Uterus (tissue), 4 donors: ENCODE results near the gene SELPLG. TPM values are rescaled to one million over a fixed set of nuclear protein-coding genes. Genes with fewer than 3 reads are reported as not detected.
"Not testable (repeated sequence)": the region's sequence is repeated elsewhere in the genome, so short reads cannot be mapped to it uniquely, and the experiment has no call there.

Experiments used
- DNase-seq, 2 donors: peaks; one replicate each; pipeline ENCODE4 v3.0.0-alpha.2; 2019 to 2020
- H3K27ac ChIP-seq, 2 donors: fragments of 200-600 bp; sonication (generic); 1 replicate in 1 of 2; 2 replicates in 1 of 2; pipeline ENCODE4 v1.5.1; 2016 to 2018
- H3K27me3 ChIP-seq, 2 donors: fragments of 200-600 bp; sonication (generic); one replicate each; pipeline ENCODE4 v1.5.1; 2018 to 2019; ENCODE audit warnings: control low read depth in 1 of 2
- H3K36me3 ChIP-seq, 2 donors: fragments of 200-600 bp; sonication (generic); one replicate each; pipeline ENCODE4 v1.5.1; 2019; ENCODE audit warnings: control low read depth in 1 of 2
- H3K4me1 ChIP-seq, 2 donors: fragments of 200-600 bp; sonication (generic); one replicate each; pipeline ENCODE4 v1.5.1; 2018 to 2019; ENCODE audit warnings: control low read depth in 1 of 2
- H3K4me3 ChIP-seq, 2 donors: fragments of 200-600 bp; sonication (generic); 1 replicate in 1 of 2; 2 replicates in 1 of 2; pipeline ENCODE4 v1.5.1; 2018 to 2019; ENCODE audit warnings: mild to moderate bottlenecking in 1 of 2
- H3K9me3 ChIP-seq, 2 donors: fragments of 200-600 bp; sonication (generic); one replicate each; pipeline ENCODE4 v1.5.1; 2019; ENCODE audit warnings: control low read depth in 1 of 2
- POLR2A ChIP-seq, 2 donors: fragments of 450-650 bp; IDR thresholded peaks; one replicate each; pipeline ENCODE4 v1.6.1; 2016; ENCODE audit warnings: antibody characterized with exemption in 2 of 2, mild to moderate bottlenecking in 1 of 2, moderate library complexity in 1 of 2
- intact Hi-C: fragments of 100-400 bp; cut with DNase I; formaldehyde crosslinking; loops from one replicate; pipeline ENCODE4 v1.15.1; 2023; ENCODE audit warnings: low total_unique reads
- total RNA-seq, 4 donors: library from RNA; depleted of rRNA in 3 of 4; stranded (reverse); fragments of >200 nt in 3 of 4; gene quantifications; one replicate each; pipeline versions ENCODE4 v1.1.0 to v1.2.4, GENCODE V29; 2014 to 2023
- TF ChIP-seq, protein P1 (sequence below), 4 experiments: fragments of 200-600 bp in 2 of 4; fragments of 450-650 bp in 2 of 4; sonication (generic) in 2 of 4; IDR thresholded peaks; one replicate each; pipeline ENCODE4 v1.5.1; 2016 to 2019; ENCODE audit warnings: antibody characterized with exemption in 4 of 4, mild to moderate bottlenecking in 2 of 4, moderate library complexity in 1 of 4
- donor health status: DM: yes; HTN: yes; CAD: no.

SELPLG gene
- total RNA-seq, 4 donors from 2014 or later: 1.5 to 6.5 (median 2.9) TPM

DNA sequence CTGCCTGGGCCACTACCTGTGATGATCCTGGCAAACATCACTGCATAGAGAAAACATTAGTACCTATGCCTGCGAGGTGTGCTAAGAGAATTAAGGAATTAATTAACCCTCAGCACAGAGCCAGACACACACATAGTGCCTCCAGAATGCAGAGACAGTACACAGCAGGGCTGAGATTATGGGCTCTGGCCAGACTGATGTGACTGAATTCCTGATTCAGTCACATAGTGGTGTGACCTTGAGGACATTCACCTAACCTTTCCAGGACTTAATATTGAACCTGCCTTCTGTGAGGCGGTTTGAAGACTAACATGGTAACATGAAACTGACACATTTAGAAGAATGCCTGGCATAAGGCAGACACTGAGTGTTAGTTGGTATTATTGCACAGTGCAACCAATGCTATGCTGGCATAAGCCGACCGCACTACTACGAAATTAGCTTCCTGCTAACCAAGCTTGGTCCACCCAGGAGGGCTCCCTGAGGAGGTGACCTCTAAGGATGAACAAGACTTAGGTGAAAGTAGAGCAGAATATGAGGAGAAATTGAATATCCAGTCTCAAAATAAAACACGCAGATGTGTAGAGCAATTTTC lies 32.0 kb upstream of the SELPLG start:
- intact Hi-C loops: loop anchor here (2.0 to 10.0 kb wide), 2 partner anchors 69 to 137 kb away; partner anchors contain the start of gene CORO1C
- Histone ChIP-seq H3K9me3 (no peaks in the 10 kb centered on the region), H3K4me3 (no peak overlapping the region), H3K27me3 (no peaks in the 10 kb centered on the region), H3K4me1 (peaks cover 18 to 24% of the 10 kb centered on the region in 2 donors), H3K27ac (peak overlapping the region; percentile 86 to 90), H3K36me3 (no peaks in the 10 kb centered on the region)
- no peak for DNase-seq
- TF ChIP-seq, protein P1, sequence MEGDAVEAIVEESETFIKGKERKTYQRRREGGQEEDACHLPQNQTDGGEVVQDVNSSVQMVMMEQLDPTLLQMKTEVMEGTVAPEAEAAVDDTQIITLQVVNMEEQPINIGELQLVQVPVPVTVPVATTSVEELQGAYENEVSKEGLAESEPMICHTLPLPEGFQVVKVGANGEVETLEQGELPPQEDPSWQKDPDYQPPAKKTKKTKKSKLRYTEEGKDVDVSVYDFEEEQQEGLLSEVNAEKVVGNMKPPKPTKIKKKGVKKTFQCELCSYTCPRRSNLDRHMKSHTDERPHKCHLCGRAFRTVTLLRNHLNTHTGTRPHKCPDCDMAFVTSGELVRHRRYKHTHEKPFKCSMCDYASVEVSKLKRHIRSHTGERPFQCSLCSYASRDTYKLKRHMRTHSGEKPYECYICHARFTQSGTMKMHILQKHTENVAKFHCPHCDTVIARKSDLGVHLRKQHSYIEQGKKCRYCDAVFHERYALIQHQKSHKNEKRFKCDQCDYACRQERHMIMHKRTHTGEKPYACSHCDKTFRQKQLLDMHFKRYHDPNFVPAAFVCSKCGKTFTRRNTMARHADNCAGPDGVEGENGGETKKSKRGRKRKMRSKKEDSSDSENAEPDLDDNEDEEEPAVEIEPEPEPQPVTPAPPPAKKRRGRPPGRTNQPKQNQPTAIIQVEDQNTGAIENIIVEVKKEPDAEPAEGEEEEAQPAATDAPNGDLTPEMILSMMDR (IDR thresholded peaks at IDR 0.05): no peak
- no peak for TF ChIP-seq POLR2A (IDR thresholded peaks at IDR 0.05)

DNA sequence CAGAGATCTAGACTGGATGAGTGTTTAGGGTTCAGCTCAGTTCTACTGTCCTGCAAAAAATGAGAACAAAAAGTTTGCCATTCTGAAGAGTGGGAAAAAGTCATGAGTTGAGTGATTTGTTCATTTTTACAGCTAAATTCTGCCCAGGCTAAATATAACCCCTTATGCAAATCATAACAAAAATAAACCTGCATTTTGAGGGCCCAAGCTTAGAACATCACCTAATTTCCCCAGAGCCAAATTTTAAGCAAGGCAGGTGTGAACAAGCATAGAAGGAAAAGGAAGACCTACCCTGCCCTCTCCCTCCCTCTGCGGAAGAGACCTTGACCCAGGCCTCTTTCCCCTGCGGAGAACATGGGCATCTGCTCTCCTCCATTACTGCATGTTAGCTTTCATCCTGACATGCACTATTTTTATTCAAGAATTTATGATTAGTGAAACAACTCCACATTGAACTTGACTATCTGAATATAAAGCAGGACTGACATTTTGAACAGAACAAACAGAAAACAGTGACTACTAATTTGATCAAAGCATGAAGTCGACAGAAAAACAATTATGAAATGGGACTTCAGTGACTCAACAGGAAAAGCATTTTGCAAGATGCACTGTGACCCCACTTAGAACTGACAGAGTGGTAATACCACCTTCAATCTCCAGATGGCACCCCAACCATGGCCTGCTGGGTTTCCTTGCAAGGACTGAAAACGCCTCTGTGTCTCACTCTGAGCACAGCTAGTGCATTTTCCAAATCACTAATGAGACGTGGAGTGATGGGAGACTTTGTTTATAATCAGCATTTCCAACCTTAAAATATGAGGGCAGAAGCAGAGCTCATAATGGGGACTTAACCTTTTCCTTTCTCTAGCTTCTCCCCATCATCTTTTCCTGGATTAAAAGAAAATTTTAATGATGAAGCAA lies 30.9 kb upstream of the SELPLG start:
- peak; percentile 85 to 95 for DNase-seq
- Histone ChIP-seq H3K4me1 (peaks cover 18 to 20% of the 10 kb centered on the region in 2 donors), H3K27me3 (no peaks in the 10 kb centered on the region), H3K27ac (peak overlapping the region; percentile 86 to 90), H3K36me3 (no peaks in the 10 kb centered on the region), H3K4me3 (no peak overlapping the region), H3K9me3 (no peaks in the 10 kb centered on the region)
- TF ChIP-seq, protein P1 (IDR thresholded peaks at IDR 0.05): peak; percentile 87 to 98 (median 95)
- peak in 1 of 2 donors; percentile 6 for TF ChIP-seq POLR2A (IDR thresholded peaks at IDR 0.05)
- intact Hi-C loops: loop anchor here (2.0 to 10.0 kb wide), 2 partner anchors 70 to 138 kb away; partner anchors contain the start of gene CORO1C

DNA sequence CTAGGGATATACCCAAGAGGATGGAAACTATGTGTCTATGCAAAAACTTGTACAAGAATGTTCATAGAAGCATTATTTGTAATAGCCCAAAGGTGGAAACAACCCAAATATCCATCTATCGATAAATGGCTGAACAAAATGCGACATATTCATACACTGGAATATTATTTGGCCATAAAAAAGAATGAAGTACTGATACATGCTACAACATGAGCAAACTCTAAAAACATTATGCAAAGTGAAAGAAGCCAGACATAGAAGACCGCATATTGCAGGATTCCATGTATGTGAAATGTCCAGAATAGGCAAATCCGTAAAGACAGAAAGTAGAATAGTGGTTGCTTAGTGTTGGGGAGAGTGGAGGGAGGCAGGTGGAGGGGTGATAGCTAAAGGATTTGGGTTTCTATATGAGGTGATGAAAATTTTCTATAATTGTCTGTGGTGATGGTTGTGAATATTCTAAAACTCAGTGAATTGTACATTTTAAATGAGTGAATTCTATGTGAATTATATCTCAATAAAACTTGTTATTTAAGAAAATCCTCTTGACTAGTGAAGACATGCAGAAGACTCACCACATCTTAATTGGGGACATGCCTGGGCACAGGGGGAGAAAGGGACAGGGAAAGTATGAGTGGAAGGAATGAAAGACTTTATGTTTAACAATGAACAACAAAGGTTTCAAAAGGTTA lies 29.8 kb upstream of the SELPLG start:
- peak overlapping the region; percentile 86 to 90 for H3K27ac ChIP-seq
- no peaks in the 10 kb centered on the region for H3K27me3 ChIP-seq
- H3K36me3 ChIP-seq: no peaks in the 10 kb centered on the region
- TF ChIP-seq, protein P1 (IDR thresholded peaks at IDR 0.05): no peak
- TF ChIP-seq POLR2A (IDR thresholded peaks at IDR 0.05): no peak
- intact Hi-C loops: loop anchor here (2.0 to 10.0 kb wide), 2 partner anchors 71 to 139 kb away; partner anchors contain the start of gene CORO1C
- no peak overlapping the region for H3K4me3 ChIP-seq
- peaks cover 16 to 18% of the 10 kb centered on the region in 2 donors for H3K4me1 ChIP-seq
- no peaks in the 10 kb centered on the region for H3K9me3 ChIP-seq
- no peak for DNase-seq

DNA sequence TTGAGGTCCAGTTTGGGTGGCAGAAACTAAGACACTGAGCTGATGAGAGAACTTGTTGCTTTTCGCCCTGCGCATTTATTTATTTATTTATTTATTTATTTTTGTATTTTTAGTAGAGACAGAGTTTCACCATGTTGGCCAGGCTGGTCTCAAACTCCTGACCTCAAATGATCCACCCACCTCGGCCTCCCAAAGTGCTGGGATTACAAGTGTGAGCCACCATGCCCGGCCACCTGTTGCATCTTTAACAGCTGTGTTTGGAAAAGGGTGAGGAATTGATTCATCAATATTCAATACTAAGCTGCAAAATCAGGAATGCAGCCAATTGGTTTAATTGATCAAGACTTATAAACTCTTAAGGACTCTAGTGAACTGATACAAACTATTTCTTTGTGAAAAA lies 24.4 kb upstream of the SELPLG start:
- H3K27ac ChIP-seq, intact Hi-C loops, H3K4me3 ChIP-seq, H3K4me1 ChIP-seq, H3K9me3 ChIP-seq, H3K36me3 ChIP-seq, H3K27me3 ChIP-seq, DNase-seq: not testable (repeated sequence)

DNA sequence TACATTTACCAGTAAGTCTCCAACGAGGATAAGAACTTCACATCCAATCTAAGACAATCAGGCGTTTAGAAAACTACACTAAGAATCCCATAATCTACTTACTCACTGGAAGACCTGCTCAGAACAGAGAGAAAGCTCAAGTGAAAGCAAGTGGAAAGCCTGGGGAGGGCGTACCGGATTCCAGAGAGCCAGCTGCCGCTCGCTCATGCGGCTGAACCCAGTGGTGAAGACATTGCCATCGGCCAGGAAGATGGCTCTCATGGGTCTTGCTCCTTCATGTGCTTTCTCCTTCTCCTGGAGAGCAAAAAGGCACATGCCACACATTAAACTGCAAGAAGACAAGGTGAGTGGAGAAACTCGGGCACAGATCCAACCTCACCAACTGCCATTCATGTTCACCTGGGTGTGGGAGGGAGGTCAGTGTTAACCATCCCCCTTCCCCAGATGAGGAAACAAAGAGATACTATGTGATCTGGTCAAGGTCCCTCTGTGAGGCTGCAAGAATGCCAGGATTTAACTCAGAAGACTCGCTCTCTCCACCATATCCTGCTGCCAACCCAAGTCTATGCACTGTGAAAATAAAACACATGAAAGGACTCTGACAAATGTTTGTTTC lies 23.5 kb upstream of the SELPLG start:
- intact Hi-C loops: no loop called here
- H3K9me3 ChIP-seq: no peaks in the 10 kb centered on the region
- H3K27ac ChIP-seq: no peak overlapping the region
- H3K4me1 ChIP-seq: no peaks in the 10 kb centered on the region
- no peaks in the 10 kb centered on the region for H3K36me3 ChIP-seq
- TF ChIP-seq, protein P1 (IDR thresholded peaks at IDR 0.05): no peak
- TF ChIP-seq POLR2A (IDR thresholded peaks at IDR 0.05): no peak
- H3K27me3 ChIP-seq: no peaks in the 10 kb centered on the region
- no peak for DNase-seq
- no peak overlapping the region for H3K4me3 ChIP-seq

DNA sequence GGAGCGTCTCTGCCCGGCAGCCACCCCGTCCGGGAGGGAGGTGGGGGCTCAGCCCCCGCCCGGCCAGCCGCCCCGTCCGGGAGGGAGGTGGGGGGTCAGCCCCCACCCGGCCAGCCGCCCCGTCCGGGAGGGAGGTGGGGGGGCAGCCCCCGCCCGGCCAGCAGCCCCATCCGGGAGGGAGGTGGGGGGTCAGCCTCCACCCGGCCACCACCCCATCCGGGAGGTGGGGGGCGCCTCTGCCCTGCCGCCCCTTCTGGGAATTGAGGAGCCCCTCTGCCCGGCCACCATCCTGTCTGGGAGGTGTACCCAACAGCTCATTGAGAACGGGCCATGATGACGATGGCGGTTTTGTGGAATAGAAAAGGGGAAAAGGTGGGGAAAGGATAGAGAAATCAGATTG lies 22.6 kb upstream of the SELPLG start:
- H3K4me3 ChIP-seq: not testable (repeated sequence)

DNA sequence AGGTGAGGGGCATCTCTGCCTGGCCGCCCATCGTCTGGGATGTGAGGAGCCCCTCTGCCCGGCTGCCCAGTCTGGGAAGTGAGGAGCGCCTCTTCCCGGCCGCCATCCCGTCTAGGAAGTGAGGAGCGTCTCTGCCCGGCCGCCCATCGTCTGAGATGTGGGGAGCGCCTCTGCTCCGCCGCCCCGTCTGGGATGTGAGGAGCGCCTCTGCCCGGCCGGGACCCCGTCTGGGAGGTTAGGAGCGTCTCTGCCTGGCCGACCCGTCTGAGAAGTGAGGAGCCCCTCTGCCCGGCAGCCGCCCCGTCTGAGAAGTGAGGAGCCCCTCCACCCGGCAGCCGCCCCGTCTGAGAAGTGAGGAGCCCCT lies 22.1 kb upstream of the SELPLG start:
- H3K27ac ChIP-seq, H3K4me3 ChIP-seq, DNase-seq, H3K27me3 ChIP-seq, H3K9me3 ChIP-seq, H3K36me3 ChIP-seq, intact Hi-C loops, H3K4me1 ChIP-seq: not testable (repeated sequence)

More for the DNA sequence above, 22.6 kb upstream of the SELPLG start:
- intact Hi-C loops, H3K27ac ChIP-seq, H3K4me1 ChIP-seq, DNase-seq, H3K9me3 ChIP-seq, H3K36me3 ChIP-seq, H3K27me3 ChIP-seq: not testable (repeated sequence)

DNA sequence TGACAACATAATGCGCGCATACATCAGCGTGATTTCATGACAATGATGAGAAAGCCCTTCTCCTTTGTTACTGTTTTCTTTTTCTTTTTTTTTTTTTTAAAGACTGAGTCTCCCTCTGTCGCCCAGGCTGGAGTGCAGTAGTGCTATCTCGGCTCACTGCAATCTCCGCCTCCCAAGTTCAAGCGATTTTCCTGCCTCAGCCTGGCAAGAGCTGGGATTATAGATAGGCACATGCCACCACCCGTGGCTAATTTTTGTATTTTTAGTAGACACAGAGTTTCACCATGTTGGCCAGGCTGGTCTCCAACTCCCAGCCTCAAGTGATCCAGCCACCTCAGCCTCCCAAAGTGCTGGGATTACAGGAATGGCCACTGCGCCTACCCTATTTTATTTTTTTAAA lies 20.9 kb upstream of the SELPLG start:
- DNase-seq, H3K36me3 ChIP-seq, H3K27ac ChIP-seq: not testable (repeated sequence)

More for the DNA sequence above, 20.9 kb upstream of the SELPLG start:
- H3K4me3 ChIP-seq, H3K4me1 ChIP-seq, intact Hi-C loops, H3K9me3 ChIP-seq, H3K27me3 ChIP-seq: not testable (repeated sequence)
